Measurements from ENCODE around the gene FAHD1.
A peak's percentile ranks its signal among the peaks of the same experiment; 100 is the strongest.
"Not testable (repeated sequence)": the region's sequence is repeated elsewhere in the genome, so short reads cannot be mapped to it uniquely, and the experiment has no call there.

FAHD1 gene

GRCh38 chr16:1857433-1858097 is 30.6 kb downstream of the FAHD1 start:
- FAIRE-seq, result no peak

DNA sequence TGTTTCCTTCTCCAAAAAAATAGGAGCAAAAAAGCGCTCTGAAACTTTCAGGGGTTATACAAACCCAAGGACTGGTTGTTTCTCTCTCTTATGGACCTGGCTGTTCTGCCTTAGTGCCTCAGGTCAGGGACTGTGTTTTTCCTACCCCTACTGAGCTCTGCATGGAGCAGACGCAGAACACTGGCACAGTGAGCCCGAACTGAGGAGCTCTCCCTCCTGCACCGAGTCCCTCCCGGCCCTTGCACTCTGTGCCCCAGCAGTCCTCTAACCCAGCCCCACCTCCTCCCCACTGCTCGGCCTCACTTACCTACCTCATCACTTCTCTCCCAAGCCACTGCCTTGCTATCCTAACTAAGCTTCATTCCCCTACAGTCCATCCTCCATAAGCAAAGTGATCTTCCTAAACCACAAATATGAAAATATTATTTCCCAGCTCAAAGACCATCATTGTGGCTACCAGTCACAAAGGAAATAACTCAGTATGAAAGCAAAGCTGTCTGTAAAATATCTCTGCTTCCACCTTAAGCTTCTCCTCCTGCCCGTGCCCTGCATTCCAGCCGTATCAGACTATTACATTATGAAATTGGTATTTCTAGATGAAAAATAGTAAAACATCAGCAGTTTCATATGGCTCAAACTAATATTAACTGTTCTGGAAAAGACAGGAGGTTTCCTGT is 31.3 kb downstream of the FAHD1 start:
- FAIRE-seq, result no peak

DNA sequence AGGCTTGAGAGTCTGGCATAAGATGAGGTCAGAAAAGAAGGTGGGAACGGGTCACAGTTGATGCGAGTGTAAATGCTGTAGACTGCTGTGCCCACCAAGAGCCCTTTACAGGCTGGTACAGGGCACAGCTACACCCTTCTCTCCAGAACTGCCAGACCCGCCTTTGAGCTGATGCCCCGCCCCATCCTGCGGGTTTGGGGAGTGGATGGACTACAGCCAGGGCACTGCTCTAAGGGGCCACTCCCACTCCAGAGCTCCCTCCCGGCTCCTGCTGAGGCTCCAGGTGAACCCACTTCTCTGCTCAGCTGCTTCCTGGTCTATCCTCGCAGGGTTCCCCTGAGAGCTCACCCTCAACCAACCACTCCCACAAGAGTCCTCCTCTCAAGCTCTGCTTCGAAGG is 32.6 kb downstream of the FAHD1 start:
- FAIRE-seq, result no peak

DNA sequence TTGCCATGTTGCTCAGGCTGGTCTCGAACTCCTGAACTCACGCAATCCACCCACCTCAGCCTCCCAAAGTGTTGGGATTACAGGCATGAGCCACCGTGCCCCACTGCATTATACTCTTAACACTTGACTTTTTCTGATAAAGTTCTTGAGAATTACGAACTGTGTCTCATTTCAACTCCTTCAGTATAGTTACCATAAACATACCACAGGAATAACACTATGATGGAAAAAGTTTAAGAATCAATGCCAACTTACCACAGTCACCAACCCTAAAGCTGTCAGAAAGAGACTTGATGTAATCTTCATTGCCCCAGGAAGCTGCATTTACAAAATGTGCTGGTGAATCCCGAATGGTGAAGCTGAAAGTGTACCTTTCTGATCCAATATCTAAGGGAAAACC is 34.7 kb downstream of the FAHD1 start:
- no peak for FAIRE-seq

DNA sequence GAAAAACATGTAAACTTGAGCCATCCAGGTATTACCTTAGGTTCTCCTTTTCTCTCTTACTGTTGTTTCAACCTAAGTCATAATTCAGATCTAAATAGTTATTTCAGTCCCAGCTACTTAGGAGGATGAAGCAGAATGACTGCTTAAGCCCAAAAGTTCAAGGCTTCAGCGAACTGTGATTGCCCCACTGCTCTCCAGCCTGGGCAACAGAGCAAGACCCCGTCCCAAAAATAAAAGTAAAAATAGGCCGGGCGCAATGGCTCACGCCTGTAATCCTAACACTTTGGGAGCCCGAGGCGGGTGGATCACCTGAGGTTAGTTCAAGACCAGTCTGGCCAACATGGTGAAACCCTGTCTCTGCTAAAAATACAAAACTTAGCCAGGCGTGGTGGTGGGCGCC is 35.4 kb downstream of the FAHD1 start:
- FAIRE-seq, result no peak

GRCh38 chr16:1863681-1864460 is 36.9 kb downstream of the FAHD1 start:
- FAIRE-seq, result peak; percentile 94

DNA sequence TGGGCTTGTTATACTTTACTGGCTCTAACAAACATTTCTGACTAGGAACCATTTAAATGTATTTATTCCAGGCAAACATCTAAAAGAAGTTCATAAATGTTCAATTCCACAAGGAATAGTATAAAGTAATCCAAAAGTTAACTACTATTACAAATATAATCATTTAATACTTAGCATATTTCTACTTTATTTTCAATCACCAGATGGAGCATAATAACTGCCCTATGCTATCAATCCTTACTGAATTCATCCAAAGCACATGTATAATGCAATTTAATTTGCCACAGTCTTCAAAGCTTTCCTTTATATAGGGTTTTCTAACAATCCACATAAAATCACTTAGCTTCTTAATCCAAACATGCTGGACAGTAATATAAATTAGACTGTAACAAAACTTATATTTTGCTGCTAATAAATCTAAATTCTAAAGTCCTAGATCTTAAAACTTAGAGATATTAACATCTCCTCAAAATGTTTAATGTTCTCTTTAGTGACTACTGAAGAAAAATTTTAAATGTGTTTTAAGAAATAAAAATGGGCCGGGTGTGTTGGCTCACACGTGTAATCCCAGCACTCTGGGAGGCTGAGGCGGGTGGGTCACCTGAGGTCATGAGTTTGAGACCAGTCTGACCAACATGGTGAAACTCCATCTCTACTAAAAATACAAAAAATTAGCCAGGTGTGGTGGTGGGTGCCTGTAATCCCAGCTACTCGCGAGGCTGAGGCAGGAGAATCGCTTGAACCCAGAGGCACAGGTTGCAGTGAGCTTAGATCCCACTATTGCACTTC is 39.1 kb downstream of the FAHD1 start:
- FAIRE-seq, result no peak

DNA sequence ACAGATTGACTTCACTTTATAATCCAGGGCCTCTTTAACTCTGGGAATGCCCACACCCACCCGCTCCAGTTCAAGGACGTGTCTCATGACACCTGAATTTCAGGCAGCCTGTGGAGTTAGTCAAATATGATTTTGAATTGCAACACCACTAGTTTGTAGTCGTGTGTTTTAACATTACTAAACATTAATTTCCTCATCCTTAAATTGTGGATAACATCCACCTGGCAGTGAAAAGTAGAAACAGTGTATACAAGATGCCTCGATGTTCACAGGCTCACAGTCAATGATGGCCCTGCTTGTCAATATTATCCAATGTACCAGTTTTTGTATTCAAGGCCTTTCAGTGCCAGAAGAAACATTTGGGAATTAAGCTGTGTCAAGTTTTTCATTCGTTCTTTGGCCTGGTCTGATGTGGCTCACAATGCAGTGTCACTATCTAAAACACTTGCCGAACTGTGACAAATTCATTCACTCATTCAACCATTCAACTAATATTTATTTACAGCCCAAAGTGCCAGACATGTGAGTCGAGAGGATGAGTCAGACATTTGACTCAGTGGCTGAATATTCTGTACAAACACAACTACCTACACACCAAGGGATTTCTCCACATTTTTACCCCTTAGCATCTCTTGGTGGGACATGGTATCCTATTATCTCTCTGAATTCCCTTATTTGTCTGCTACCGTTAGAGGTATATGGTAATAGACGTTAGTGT is 43.5 kb downstream of the FAHD1 start:
- peak; percentile 92 for FAIRE-seq

DNA sequence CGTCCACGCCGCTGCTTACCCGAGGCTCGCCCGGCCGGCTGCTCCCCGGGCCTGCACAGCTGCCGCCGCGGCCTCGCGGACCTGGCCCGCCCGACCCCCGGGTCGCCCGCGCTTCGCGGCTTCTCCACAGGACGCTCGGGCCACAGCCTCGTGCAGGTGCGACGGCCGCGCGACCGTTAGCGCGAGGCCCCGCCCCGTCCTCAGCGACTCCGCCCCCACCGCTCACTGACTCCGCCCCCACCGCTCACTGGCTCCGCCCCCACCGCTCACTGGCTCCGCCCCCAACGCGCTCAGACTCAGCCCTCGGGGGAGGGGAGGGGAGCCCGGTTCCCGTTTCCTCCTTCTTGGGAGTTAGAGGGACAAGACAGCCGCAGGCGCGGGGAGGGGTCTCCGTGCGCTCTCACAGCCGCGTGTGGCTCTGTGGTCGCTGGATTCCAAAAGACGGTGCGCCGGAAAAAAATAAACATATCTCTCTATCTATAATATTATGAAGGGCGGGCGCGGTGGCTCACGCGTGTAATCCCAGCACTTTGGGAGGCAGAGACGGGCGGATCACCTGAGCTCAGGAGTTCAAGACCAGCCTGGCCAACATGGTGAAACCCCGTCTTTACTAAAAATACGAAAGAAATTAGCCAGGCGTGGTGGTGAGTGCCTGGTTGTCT is 45.1 kb downstream of the FAHD1 start, which contains the start of gene MEIOB:
MEIOB (minus strand) TSS at position 191 of the 662 bp plus-strand sequence. CDS start 3,989 bp downstream, outside the sequence.
- no peak for FAIRE-seq

DNA sequence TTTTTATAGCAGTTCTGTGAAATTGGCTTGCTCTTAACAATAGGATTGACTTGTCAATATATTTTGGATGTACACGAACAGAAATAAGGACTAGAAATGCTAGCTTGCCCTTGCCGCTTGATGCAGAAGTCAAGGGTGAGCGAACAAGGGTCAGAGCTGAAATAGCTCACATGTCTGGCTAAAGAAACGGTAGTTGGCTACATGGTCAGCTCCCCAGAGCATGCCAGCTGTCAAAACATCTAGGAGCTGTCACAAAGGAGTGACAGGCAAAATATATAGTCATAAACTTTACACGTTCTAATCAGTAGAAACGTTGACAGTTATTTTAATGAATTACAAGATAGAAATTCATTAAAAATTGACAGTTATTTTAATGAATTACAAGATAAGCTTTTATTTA is 47.8 kb downstream of the FAHD1 start:
- no peak for FAIRE-seq

DNA sequence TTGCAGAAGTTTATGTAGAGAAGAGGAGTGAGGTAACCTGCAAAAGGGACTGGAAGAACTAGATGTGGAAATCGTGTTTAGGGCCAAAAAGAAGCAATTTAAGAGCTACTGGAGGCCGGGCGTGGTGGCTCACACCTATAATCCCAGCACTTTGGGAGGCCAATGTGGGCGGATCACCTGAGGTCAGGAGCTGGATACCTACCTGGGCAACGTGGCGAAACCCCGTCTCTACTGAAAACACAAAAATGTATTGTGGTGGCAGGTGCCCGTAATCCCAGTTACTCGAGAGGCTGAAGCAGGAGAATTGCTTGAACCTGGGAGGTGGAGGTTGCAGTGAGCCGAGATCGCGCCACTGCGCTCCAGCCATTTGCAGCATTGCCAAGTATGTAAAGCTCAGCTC is 49.1 kb downstream of the FAHD1 start:
- FAIRE-seq, result not testable (repeated sequence)

DNA sequence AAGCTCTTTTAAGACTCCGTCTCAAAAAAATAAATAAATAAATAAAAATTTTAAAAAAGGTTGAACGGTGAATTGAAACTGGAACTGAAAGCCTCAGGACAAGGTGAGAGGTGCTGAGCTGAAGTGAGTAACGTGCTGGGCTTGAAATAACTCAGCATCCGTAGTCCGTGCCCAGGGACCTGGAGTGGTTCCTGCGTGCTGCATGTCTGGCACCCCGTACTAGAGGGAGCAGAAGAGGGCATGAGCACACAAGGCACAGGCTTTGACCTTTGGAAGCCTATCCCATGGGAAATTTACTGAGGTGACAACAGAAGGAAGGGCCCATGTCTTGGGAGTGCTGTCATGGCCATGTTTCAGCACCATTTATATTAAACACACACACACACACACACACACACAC is 49.5 kb downstream of the FAHD1 start:
- no peak for FAIRE-seq

GRCh38 chr16:1877089-1877488 is 50.1 kb downstream of the FAHD1 start:
- FAIRE-seq, result no peak

DNA sequence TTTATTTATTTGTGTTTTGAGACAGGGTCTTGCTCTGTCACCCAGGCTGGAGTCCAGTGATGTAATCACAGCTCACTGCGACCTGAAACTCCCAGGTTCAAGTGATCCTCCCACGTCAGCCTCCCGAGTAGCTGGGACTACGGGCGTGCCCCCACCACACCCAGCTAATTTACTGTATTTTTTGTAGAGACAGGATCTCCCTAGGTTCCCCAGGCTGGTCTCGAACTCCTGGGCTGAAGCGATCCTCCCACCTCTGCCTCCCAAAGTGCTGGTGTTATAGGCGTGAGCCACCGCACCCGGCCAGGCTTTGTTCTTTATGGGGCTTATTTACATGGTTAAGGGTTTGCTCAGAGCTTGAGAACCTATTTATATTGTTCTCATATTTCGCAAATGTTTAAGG is 50.8 kb downstream of the FAHD1 start:
- no peak for FAIRE-seq

- no peak for FAIRE-seq
Measured at GRCh38 chr16:1878256-1878655, 51.2 kb downstream of the FAHD1 start.
